OCI-LY1 (cell line): ENCODE results near the gene TEX261.

ENCODE experiments used
- H2AFZ ChIP-seq: fragments of 200-600 bp; sonication (generic), shearing (Covaris generic); 2 replicates; pipeline ENCODE4 v1.6.0; 2014; ENCODE audit warnings: antibody characterized with exemption, mild to moderate bottlenecking, low read length
- H3F3A ChIP-seq: fragments of 200-600 bp; sonication (generic), shearing (Covaris generic); 2 replicates; pipeline ENCODE4 v1.6.0; 2014; ENCODE audit warnings: mild to moderate bottlenecking, antibody characterized with exemption, low read length, moderate library complexity; ENCODE audit not compliant: insufficient read depth
- H3K27ac ChIP-seq: fragments of 200-600 bp; sonication (generic); 2 replicates; pipeline ENCODE4 v1.5.1; 2014; ENCODE audit warnings: low read length, mixed run types, mild to moderate bottlenecking, low read depth; ENCODE audit not compliant: poor library complexity, severe bottlenecking
- H3K27me3 ChIP-seq: fragments of 200-600 bp; sonication (generic); 2 replicates; pipeline ENCODE4 v1.6.0; 2014; ENCODE audit warnings: antibody characterized with exemption, mild to moderate bottlenecking, low read length, moderate library complexity; ENCODE audit not compliant: insufficient read depth
- H3K36me3 ChIP-seq: fragments of 200-600 bp; sonication (generic); 2 replicates; pipeline ENCODE4 v1.6.1; 2014; ENCODE audit warnings: mild to moderate bottlenecking, antibody characterized with exemption, low read length, moderate library complexity, mixed read lengths; ENCODE audit not compliant: insufficient read depth
- H3K4me1 ChIP-seq: fragments of 200-600 bp; sonication (generic); 2 replicates; pipeline ENCODE4 v1.5.1; 2014; ENCODE audit warnings: mild to moderate bottlenecking, low read length, moderate library complexity; ENCODE audit not compliant: insufficient read depth, severe bottlenecking
- H3K4me2 ChIP-seq: fragments of 200-600 bp; sonication (generic), shearing (Covaris generic); 2 replicates; pipeline ENCODE4 v1.6.1; 2014; ENCODE audit warnings: low read length
- H3K4me3 ChIP-seq: fragments of 200-600 bp; sonication (generic); 2 replicates; pipeline ENCODE4 v1.5.1; 2014; ENCODE audit warnings: low read length, low read depth, mild to moderate bottlenecking, mixed read lengths; ENCODE audit not compliant: poor library complexity, severe bottlenecking
- H3K79me2 ChIP-seq: fragments of 200-600 bp; shearing (Covaris generic); 2 replicates; pipeline ENCODE4 v1.6.1; 2016; ENCODE audit warnings: mixed run types, low read length, mixed read lengths; ENCODE audit not compliant: insufficient read depth
- H3K9ac ChIP-seq: fragments of 200-600 bp; sonication (generic), shearing (Covaris generic); 2 replicates; pipeline ENCODE4 v1.6.1; 2014; ENCODE audit warnings: mild to moderate bottlenecking, low read length, mixed read lengths
- H3K9me2 ChIP-seq: fragments of 200-600 bp; sonication (generic), shearing (Covaris generic); 2 replicates; pipeline ENCODE4 v1.6.1; 2014; ENCODE audit warnings: low read depth, mild to moderate bottlenecking, low read length, mixed read lengths
- H3K9me3 ChIP-seq: fragments of 200-600 bp; shearing (Covaris generic); 2 replicates; pipeline ENCODE4 v1.6.1; 2014; ENCODE audit warnings: low read length, mixed read lengths
- H4K20me1 ChIP-seq: fragments of 200-600 bp; sonication (generic), shearing (Covaris generic); 2 replicates; pipeline ENCODE4 v1.6.0; 2016; ENCODE audit warnings: mild to moderate bottlenecking, low read length; ENCODE audit not compliant: insufficient read depth
- CTCF ChIP-seq: fragments of 200-600 bp; sonication (generic), shearing (Covaris generic); IDR thresholded peaks from 2 replicates; pipeline ENCODE4 v1.5.1; 2017; ENCODE audit warnings: mild to moderate bottlenecking, antibody characterized with exemption, low read length, moderate library complexity, mixed read lengths
- EZH2 ChIP-seq: fragments of 200-600 bp; sonication (generic), shearing (Covaris generic); IDR thresholded peaks from 2 replicates; pipeline ENCODE4 v1.8.0; 2017; ENCODE audit warnings: borderline replicate concordance, mixed run types, mild to moderate bottlenecking, antibody characterized with exemption, low read length, moderate library complexity, mixed read lengths

TEX261 gene

GRCh38 chr2:70988726-70989648 is 5.7 kb downstream of the TEX261 start:
- Histone ChIP-seq H3K27me3 (no peaks in the 10 kb centered on the region), H3K36me3 (peaks cover 67% of the 10 kb centered on the region), H3F3A (no peaks in the 10 kb centered on the region), H3K79me2 (peaks cover 4% of the 10 kb centered on the region), H2AFZ (no peak overlapping the region), H3K4me1 (peaks cover 20% of the 10 kb centered on the region), H3K27ac (no peak overlapping the region), H3K9me2 (no peaks in the 10 kb centered on the region), H3K4me2 (no peak overlapping the region), H3K9me3 (no peaks in the 10 kb centered on the region), H4K20me1 (no peaks in the 10 kb centered on the region), H3K9ac (no peak overlapping the region), H3K4me3 (no peak overlapping the region)
- no peak for TF ChIP-seq CTCF
- no peak for TF ChIP-seq EZH2

- TF ChIP-seq EZH2 (no peak), CTCF (no peak)
- H2AFZ ChIP-seq: no peak overlapping the region
- H3K9me3 ChIP-seq: no peaks in the 10 kb centered on the region
- H3K4me3 ChIP-seq: no peak overlapping the region
- H3K4me2 ChIP-seq: no peak overlapping the region
- H3K27me3 ChIP-seq: no peaks in the 10 kb centered on the region
- peaks cover 67% of the 10 kb centered on the region for H3K36me3 ChIP-seq
- H3K4me1 ChIP-seq: peaks cover 12% of the 10 kb centered on the region
- no peaks in the 10 kb centered on the region for H4K20me1 ChIP-seq
- H3K79me2 ChIP-seq: no peaks in the 10 kb centered on the region
- no peaks in the 10 kb centered on the region for H3K9me2 ChIP-seq
- no peak overlapping the region for H3K9ac ChIP-seq
- no peak overlapping the region for H3K27ac ChIP-seq
- H3F3A ChIP-seq: no peaks in the 10 kb centered on the region
Measured at GRCh38 chr2:70988151-70988550, 6.5 kb downstream of the TEX261 start.

- Histone ChIP-seq H3K27ac (no peak overlapping the region), H3K27me3 (no peaks in the 10 kb centered on the region), H3K4me2 (no peak overlapping the region), H3K9me2 (no peaks in the 10 kb centered on the region), H3K4me1 (peaks cover 6% of the 10 kb centered on the region), H3K36me3 (peaks cover 67% of the 10 kb centered on the region), H3K9me3 (no peaks in the 10 kb centered on the region), H3K4me3 (no peak overlapping the region), H3K79me2 (no peaks in the 10 kb centered on the region), H3F3A (no peaks in the 10 kb centered on the region), H2AFZ (no peak overlapping the region), H3K9ac (no peak overlapping the region), H4K20me1 (no peaks in the 10 kb centered on the region)
- TF ChIP-seq EZH2 (no peak), CTCF (no peak)
Measured at GRCh38 chr2:70987386-70987785, 7.3 kb downstream of the TEX261 start.
